HCT116 (cell line): ENCODE data around the gene SULT1A2. TPM values are rescaled to one million over a fixed set of nuclear protein-coding genes. Genes with fewer than 3 reads are reported as not detected.

Experiments used
- ATAC-seq: fragments of 200-7000 bp; cut with Tn5 transposase; 2 replicates; pipeline ENCODE4 v1.9.1; 2020; ENCODE audit warnings: mild to moderate bottlenecking, moderate library complexity
- BruUV-seq: library from RNA; stranded (reverse); fragments of 400-500 nt; replicated peaks from 2 replicates; lab custom pipeline; 2021; lab: Mats Ljungman, UMichigan
- CTCF ChIA-PET: fragments of 300-600 bp; sonication (Branson Sonifier 250); formaldehyde crosslinking; loops from one replicate; lab custom pipeline; 2021; ENCODE audit warnings: antibody characterized with exemption; lab: Charles Lee
- POLR2A ChIA-PET: fragments of 300-600, 350-600 bp; sonication (Branson Sonifier 250); formaldehyde crosslinking; loops from one replicate; lab custom pipeline; 2021; ENCODE audit warnings: antibody characterized with exemption; lab: Charles Lee
- RAD21 ChIA-PET, 2 experiments: fragments of 300-600 bp; sonication (Branson Sonifier 250); formaldehyde crosslinking; loops; one replicate each; lab custom pipeline; 2023; ENCODE audit warnings: low total read pairs in 2 of 2; ENCODE audit not compliant: uncharacterized antibody in 2 of 2, unreplicated experiment in 2 of 2, low non-redundant PET in 1 of 2; lab: Charles Lee
- DNase-seq: peaks from one replicate; pipeline ENCODE4 v3.0.0-alpha.2; 2010; ENCODE audit warnings: low read depth, low spot score
- H2AFZ ChIP-seq: fragments of 200-600 bp; shearing (Covaris generic), sonication (generic); 2 replicates; pipeline ENCODE4 v1.6.1; 2017; ENCODE audit warnings: low read depth, mixed run types, mixed read lengths, antibody characterized with exemption, low read length; ENCODE audit not compliant: poor library complexity, severe bottlenecking
- H3K27ac ChIP-seq: 2 replicates; pipeline ENCODE4 v1.5.1; 2012; ENCODE audit warnings: low read depth, low read length
- H3K27me3 ChIP-seq: fragments of 200-600 bp; sonication (generic); 2 replicates; pipeline ENCODE4 v1.6.1; 2016; ENCODE audit warnings: mixed run types, low read length, mixed read lengths; ENCODE audit not compliant: insufficient read depth
- H3K36me3 ChIP-seq, 2 experiments: fragments of 200-500 bp in 1 of 2; fragments of 200-600 bp in 1 of 2; sonication (Bioruptor generic) in 1 of 2; sonication (generic) in 1 of 2; 2 replicates each; pipeline versions ENCODE4 v1.5.1 to v1.6.1; 2014 to 2016; ENCODE audit warnings: low read length in 2 of 2, inconsistent platforms in 1 of 2, mixed read lengths in 1 of 2, mixed run types in 1 of 2; ENCODE audit not compliant: insufficient read depth in 2 of 2, control insufficient read depth in 1 of 2
- H3K4me1 ChIP-seq, 2 experiments: fragments of 200-600 bp in 1 of 2; sonication (generic) in 1 of 2; 2 replicates each; pipeline versions ENCODE4 v1.5.1 to v1.6.1; 2012 to 2017; ENCODE audit warnings: low read length in 2 of 2, inconsistent platforms in 1 of 2, mild to moderate bottlenecking in 1 of 2, mixed read lengths in 1 of 2, mixed run types in 1 of 2, moderate library complexity in 1 of 2; ENCODE audit not compliant: insufficient read depth in 2 of 2, control insufficient read depth in 1 of 2
- H3K4me2 ChIP-seq: fragments of 200-600 bp; sonication (generic); 2 replicates; pipeline ENCODE4 v1.6.1; 2017; ENCODE audit warnings: mixed run types, low read length, mixed read lengths
- H3K4me3 ChIP-seq, 2 experiments: fragments of 200-600 bp in 1 of 2; sonication (generic) in 1 of 2; replicated peaks in 1 of 2; 2 replicates each; pipeline ENCODE4 v1.5.1; 2011 to 2016; ENCODE audit warnings: low read length in 2 of 2, control low read depth in 1 of 2, low read depth in 1 of 2, mild to moderate bottlenecking in 1 of 2, mixed read lengths in 1 of 2, mixed run types in 1 of 2
- H3K79me2 ChIP-seq: fragments of 200-600 bp; sonication (generic); 2 replicates; pipeline ENCODE4 v1.6.1; 2017; ENCODE audit warnings: mild to moderate bottlenecking, mixed run types, low read length, moderate library complexity, mixed read lengths; ENCODE audit not compliant: insufficient read depth
- H3K9ac ChIP-seq: fragments of 200-600 bp; sonication (generic); 2 replicates; pipeline ENCODE4 v1.6.1; 2016; ENCODE audit warnings: low read length, mixed read lengths
- H3K9me2 ChIP-seq: fragments of 200-600 bp; sonication (generic), shearing (Covaris generic); 2 replicates; pipeline ENCODE4 v1.6.1; 2017; ENCODE audit warnings: mixed run types, mild to moderate bottlenecking, moderate library complexity; ENCODE audit not compliant: insufficient read depth
- H3K9me3 ChIP-seq, 2 experiments: fragments of 200-500 bp in 1 of 2; fragments of 200-600 bp in 1 of 2; sonication (Bioruptor generic) in 1 of 2; sonication (generic) in 1 of 2; 2 replicates each; pipeline ENCODE4 v1.6.1; 2014 to 2017; ENCODE audit warnings: low read length in 2 of 2, mixed read lengths in 2 of 2, inconsistent platforms in 1 of 2, low read depth in 1 of 2, mild to moderate bottlenecking in 1 of 2, mixed run types in 1 of 2, moderate library complexity in 1 of 2; ENCODE audit not compliant: control insufficient read depth in 1 of 2, insufficient read depth in 1 of 2
- H4K20me1 ChIP-seq: fragments of 200-600 bp; sonication (generic), shearing (Covaris generic); 2 replicates; pipeline ENCODE4 v1.6.1; 2017; ENCODE audit warnings: mixed run types, mild to moderate bottlenecking, moderate library complexity; ENCODE audit not compliant: insufficient read depth
- CBX3 ChIP-seq: IDR thresholded peaks from 2 replicates; pipeline ENCODE4 v1.6.1; 2012; ENCODE audit warnings: low read depth
- EZH2 ChIP-seq: fragments of 200-600 bp; sonication (generic); IDR thresholded peaks from 2 replicates; pipeline ENCODE4 v1.6.1; 2017; ENCODE audit warnings: antibody characterized with exemption, mixed run types
- JUND ChIP-seq: IDR thresholded peaks from 2 replicates; pipeline ENCODE4 v1.6.1; 2012
- POLR2AphosphoS5 ChIP-seq: IDR thresholded peaks from 2 replicates; pipeline ENCODE4 v1.6.1; 2011; ENCODE audit warnings: mild to moderate bottlenecking, low read depth, low read length, moderate library complexity
- SIN3A ChIP-seq: IDR thresholded peaks from 2 replicates; pipeline ENCODE4 v1.6.1; 2012; ENCODE audit warnings: low read depth
- SRF ChIP-seq: IDR thresholded peaks from 2 replicates; pipeline ENCODE4 v1.6.1; 2012; ENCODE audit warnings: low read depth
- intact Hi-C: fragments of 100-400 bp; cut with micrococcal nuclease; formaldehyde crosslinking; loops from 2 replicates; pipeline ENCODE4 v1.10.0; 2022
- total RNA-seq: library from RNA; stranded (reverse); gene quantifications from one replicate; pipeline ENCODE4 v1.2.1, GENCODE V29; 2021; ENCODE audit not compliant: unreplicated experiment
- TF ChIP-seq, protein P1 (sequence below): IDR thresholded peaks from 2 replicates; pipeline ENCODE4 v1.6.1; 2012; ENCODE audit warnings: low read depth
- TF ChIP-seq, protein P2 (sequence below): IDR thresholded peaks from 2 replicates; pipeline ENCODE4 v1.6.1; 2011; ENCODE audit warnings: mild to moderate bottlenecking, low read length, moderate library complexity; ENCODE audit not compliant: insufficient replicate concordance; ENCODE audit errors: extremely low read depth

SULT1A2 gene
- total RNA-seq, 1 experiment from 2014 or later: 1.9 TPM

DNA sequence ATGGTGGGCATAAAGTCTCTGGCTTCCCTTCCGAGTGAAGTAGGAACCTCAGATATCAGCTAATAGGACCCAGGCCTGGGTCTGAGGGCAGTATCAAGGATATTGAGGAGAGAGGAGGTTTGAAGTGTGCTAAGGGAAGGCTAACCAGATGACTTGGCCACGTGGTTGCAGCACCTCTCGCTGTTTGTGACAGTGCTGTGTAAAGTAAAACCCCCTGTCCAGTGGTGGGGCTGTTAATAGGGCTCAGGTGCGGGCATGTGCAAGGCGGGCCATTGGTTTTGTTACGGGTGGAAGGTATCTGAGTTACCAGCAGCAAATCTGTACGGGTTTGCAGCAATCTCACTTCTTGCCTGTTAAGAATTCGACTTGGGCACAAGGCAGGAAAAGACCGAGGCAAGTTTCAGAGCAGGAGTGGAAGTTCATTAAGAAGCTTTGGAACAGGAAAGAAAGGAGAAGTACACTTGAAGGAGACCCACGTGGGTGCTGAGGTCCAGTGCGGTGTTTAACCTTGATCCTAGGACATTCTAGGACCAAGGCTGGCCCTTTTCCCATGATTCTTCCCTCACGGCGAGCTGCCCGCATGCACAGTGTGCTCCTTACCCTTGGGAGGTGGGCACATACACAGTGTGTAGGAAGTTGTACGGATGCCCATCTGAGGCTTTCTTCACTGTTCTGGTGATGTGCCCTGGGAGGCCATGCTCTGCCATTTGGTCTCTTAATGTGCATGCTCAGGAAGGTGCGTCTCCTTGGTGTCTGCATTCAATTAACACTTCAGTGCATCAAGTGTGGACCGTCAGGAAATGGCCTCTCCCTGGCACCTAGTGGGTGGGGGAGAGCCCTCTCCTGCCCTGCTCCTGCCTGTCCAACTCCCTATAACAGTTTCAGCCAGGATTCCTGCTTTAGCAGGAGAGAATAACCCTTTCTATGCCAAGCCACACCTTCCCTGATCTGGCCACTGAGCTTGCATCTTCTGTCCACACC is 22.8 kb downstream of the SULT1A2 start:
- H3K4me2 ChIP-seq: no peak overlapping the region
- no peak for TF ChIP-seq POLR2AphosphoS5
- TF ChIP-seq, all 23 proteins: peak for 0
- H2AFZ ChIP-seq: no peak overlapping the region
- H3K27me3 ChIP-seq: no peaks in the 10 kb centered on the region
- ChIA-PET CTCF (no interaction called here), POLR2A (no interaction called here), RAD21 (no interaction called here)
- no TSS peak for BruUV-seq
- no peaks in the 10 kb centered on the region for H3K36me3 ChIP-seq
- no peaks in the 10 kb centered on the region for H3K79me2 ChIP-seq
- H3K9me3 ChIP-seq: no peaks in the 10 kb centered on the region
- intact Hi-C loops: no loop called here
- ATAC-seq (no peak), DNase-seq (no peak)
- H3K9ac ChIP-seq: no peak overlapping the region
- no peak overlapping the region for H3K4me3 ChIP-seq
- no peaks in the 10 kb centered on the region for H3K4me1 ChIP-seq
- H4K20me1 ChIP-seq: no peaks in the 10 kb centered on the region
- H3K27ac ChIP-seq: no peak overlapping the region
- no peaks in the 10 kb centered on the region for H3K9me2 ChIP-seq

DNA sequence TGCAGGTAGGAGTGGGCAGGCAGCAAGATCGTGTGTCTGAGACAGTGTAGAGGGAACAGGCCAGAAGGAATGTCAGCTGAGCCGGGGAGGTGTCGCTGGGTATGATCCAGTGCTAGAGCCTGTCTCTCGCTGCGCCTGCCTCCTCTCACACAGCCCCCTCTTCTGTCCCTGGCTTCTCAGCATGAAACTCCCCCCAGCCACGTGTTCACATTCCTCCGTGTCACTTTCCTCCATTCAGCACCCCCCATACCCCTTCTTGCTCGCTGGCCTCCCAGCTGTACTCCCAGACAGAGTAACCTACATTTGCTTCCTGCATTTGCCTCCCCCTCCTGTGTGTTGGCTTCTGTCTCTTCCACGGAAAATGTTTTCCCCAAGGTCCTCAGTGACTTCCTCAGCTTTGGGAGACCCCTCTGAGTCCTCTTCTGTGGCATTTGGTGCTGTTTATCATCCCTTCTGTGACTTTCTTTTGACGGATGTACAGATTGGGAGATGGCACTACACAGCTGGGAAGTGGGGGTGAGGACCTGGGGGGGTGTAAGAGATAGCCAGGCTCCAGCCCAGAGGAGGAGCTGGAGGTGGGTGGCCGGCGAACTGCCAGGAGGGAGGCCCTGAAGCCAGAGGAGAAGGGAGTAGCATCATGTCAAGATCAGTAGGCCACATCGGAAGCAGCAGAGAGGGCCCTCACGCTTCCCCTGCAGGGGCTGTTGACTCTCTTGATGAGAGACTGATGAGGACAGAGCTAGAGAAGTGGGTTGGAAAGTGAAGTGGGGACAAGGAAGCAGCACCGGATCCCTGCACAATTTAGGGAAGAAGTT is 23.9 kb downstream of the SULT1A2 start:
- H3K4me1 ChIP-seq: no peaks in the 10 kb centered on the region
- RAD21 ChIA-PET: no interaction called here
- no peaks in the 10 kb centered on the region for H4K20me1 ChIP-seq
- no peak for DNase-seq
- H3K79me2 ChIP-seq: no peaks in the 10 kb centered on the region
- H3K4me3 ChIP-seq: no peak overlapping the region
- POLR2A ChIA-PET: no interaction called here
- no peak overlapping the region for H3K4me2 ChIP-seq
- no peak overlapping the region for H3K9ac ChIP-seq
- H2AFZ ChIP-seq: no peak overlapping the region
- H3K27me3 ChIP-seq: no peaks in the 10 kb centered on the region
- CTCF ChIA-PET: no interaction called here
- no peaks in the 10 kb centered on the region for H3K36me3 ChIP-seq
- no peak overlapping the region for H3K27ac ChIP-seq
- no TSS peak for BruUV-seq
- no peaks in the 10 kb centered on the region for H3K9me3 ChIP-seq
- intact Hi-C loops: no loop called here
- no peak for ATAC-seq
- no peaks in the 10 kb centered on the region for H3K9me2 ChIP-seq
- TF ChIP-seq, protein P1, sequence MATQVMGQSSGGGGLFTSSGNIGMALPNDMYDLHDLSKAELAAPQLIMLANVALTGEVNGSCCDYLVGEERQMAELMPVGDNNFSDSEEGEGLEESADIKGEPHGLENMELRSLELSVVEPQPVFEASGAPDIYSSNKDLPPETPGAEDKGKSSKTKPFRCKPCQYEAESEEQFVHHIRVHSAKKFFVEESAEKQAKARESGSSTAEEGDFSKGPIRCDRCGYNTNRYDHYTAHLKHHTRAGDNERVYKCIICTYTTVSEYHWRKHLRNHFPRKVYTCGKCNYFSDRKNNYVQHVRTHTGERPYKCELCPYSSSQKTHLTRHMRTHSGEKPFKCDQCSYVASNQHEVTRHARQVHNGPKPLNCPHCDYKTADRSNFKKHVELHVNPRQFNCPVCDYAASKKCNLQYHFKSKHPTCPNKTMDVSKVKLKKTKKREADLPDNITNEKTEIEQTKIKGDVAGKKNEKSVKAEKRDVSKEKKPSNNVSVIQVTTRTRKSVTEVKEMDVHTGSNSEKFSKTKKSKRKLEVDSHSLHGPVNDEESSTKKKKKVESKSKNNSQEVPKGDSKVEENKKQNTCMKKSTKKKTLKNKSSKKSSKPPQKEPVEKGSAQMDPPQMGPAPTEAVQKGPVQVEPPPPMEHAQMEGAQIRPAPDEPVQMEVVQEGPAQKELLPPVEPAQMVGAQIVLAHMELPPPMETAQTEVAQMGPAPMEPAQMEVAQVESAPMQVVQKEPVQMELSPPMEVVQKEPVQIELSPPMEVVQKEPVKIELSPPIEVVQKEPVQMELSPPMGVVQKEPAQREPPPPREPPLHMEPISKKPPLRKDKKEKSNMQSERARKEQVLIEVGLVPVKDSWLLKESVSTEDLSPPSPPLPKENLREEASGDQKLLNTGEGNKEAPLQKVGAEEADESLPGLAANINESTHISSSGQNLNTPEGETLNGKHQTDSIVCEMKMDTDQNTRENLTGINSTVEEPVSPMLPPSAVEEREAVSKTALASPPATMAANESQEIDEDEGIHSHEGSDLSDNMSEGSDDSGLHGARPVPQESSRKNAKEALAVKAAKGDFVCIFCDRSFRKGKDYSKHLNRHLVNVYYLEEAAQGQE: no peak
- TF ChIP-seq, protein P2, sequence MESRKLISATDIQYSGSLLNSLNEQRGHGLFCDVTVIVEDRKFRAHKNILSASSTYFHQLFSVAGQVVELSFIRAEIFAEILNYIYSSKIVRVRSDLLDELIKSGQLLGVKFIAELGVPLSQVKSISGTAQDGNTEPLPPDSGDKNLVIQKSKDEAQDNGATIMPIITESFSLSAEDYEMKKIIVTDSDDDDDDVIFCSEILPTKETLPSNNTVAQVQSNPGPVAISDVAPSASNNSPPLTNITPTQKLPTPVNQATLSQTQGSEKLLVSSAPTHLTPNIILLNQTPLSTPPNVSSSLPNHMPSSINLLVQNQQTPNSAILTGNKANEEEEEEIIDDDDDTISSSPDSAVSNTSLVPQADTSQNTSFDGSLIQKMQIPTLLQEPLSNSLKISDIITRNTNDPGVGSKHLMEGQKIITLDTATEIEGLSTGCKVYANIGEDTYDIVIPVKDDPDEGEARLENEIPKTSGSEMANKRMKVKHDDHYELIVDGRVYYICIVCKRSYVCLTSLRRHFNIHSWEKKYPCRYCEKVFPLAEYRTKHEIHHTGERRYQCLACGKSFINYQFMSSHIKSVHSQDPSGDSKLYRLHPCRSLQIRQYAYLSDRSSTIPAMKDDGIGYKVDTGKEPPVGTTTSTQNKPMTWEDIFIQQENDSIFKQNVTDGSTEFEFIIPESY: no peak
- TF ChIP-seq POLR2AphosphoS5 (no peak), CBX3 (no peak), SIN3A (no peak), JUND (no peak), SRF (no peak), EZH2 (no peak)
